Esophagus squamous epithelium (tissue), 4 donors: ENCODE results near the gene VAMP3.

ENCODE experiments used
- POLR2A ChIP-seq, 4 donors: fragments of 450-650 bp; IDR thresholded peaks; one replicate each; pipeline ENCODE4 v1.6.1; 2017; ENCODE audit warnings: antibody characterized with exemption in 4 of 4, mild to moderate bottlenecking in 4 of 4, moderate library complexity in 3 of 4
- TF ChIP-seq, protein P1 (sequence below), 6 experiments: fragments of 450-650 bp in 4 of 6; fragments of 200-600 bp in 2 of 6; sonication (generic) in 2 of 6; IDR thresholded peaks; one replicate each; pipeline ENCODE4 v1.5.1; 2016 to 2019; ENCODE audit warnings: antibody characterized with exemption in 6 of 6, mild to moderate bottlenecking in 4 of 6, moderate library complexity in 4 of 6

DNA sequence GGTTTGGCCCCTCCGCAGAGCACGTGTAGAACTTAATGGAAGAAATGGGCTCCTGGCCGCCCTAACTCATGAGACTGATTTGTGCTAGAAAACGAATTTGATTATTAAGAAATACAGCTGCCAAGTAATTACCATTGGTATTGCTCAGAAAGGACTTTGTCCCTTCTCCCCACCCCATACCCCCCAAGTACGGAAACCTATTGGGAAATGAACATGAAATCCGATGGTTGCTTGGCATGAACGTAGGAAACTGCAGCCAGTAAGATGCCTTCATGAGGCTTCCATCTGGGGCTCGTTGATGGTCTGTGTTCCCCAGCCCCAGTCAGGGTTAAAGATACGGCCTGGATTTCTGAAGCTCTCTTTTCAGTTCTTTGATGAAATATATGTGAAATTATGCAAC lies 34.4 kb downstream of the VAMP3 start:
- TF ChIP-seq, protein P1, sequence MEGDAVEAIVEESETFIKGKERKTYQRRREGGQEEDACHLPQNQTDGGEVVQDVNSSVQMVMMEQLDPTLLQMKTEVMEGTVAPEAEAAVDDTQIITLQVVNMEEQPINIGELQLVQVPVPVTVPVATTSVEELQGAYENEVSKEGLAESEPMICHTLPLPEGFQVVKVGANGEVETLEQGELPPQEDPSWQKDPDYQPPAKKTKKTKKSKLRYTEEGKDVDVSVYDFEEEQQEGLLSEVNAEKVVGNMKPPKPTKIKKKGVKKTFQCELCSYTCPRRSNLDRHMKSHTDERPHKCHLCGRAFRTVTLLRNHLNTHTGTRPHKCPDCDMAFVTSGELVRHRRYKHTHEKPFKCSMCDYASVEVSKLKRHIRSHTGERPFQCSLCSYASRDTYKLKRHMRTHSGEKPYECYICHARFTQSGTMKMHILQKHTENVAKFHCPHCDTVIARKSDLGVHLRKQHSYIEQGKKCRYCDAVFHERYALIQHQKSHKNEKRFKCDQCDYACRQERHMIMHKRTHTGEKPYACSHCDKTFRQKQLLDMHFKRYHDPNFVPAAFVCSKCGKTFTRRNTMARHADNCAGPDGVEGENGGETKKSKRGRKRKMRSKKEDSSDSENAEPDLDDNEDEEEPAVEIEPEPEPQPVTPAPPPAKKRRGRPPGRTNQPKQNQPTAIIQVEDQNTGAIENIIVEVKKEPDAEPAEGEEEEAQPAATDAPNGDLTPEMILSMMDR (IDR thresholded peaks at IDR 0.05) = no peak
- no peak for TF ChIP-seq POLR2A (IDR thresholded peaks at IDR 0.05)
